H9 (cell line): ENCODE results near the gene RNGTT. TPM values are rescaled to one million over a fixed set of nuclear protein-coding genes. Genes with fewer than 3 reads are reported as not detected.

Experiments
- DNase-seq: peaks from one replicate; pipeline ENCODE4 v3.0.0-alpha.2; 2017
- H2AFZ ChIP-seq: one replicate; pipeline ENCODE4 v1.6.1; 2013; ENCODE audit warnings: mild to moderate bottlenecking, low read length, control low read depth, moderate library complexity
- H2AK5ac ChIP-seq: 2 replicates; pipeline ENCODE4 v1.6.1; 2013; ENCODE audit warnings: low read length, control low read depth, mixed read lengths; ENCODE audit not compliant: insufficient read length
- H2BK120ac ChIP-seq: one replicate; pipeline ENCODE4 v1.6.1; 2013; ENCODE audit warnings: low read depth, mild to moderate bottlenecking, low read length, control low read depth, inconsistent platforms; ENCODE audit not compliant: poor library complexity, severe bottlenecking
- H2BK12ac ChIP-seq: 2 replicates; pipeline ENCODE4 v1.6.1; 2013; ENCODE audit warnings: low read length, control low read depth, mixed read lengths, low read depth; ENCODE audit not compliant: insufficient read length
- H2BK15ac ChIP-seq: 2 replicates; pipeline ENCODE4 v1.6.1; 2013; ENCODE audit warnings: low read depth, low read length, control low read depth
- H2BK20ac ChIP-seq: one replicate; pipeline ENCODE4 v1.6.1; 2013; ENCODE audit warnings: low read depth, mild to moderate bottlenecking, low read length, control low read depth, inconsistent platforms; ENCODE audit not compliant: poor library complexity, severe bottlenecking
- H2BK5ac ChIP-seq: 2 replicates; pipeline ENCODE4 v1.6.1; 2013; ENCODE audit warnings: low read length, control low read depth, mixed read lengths; ENCODE audit not compliant: insufficient read length
- H3K14ac ChIP-seq: 2 replicates; pipeline ENCODE4 v1.6.1; 2013; ENCODE audit warnings: low read length, control low read depth; ENCODE audit not compliant: insufficient read depth
- H3K18ac ChIP-seq: 2 replicates; pipeline ENCODE4 v1.6.1; 2013; ENCODE audit warnings: low read depth, mild to moderate bottlenecking, mixed read lengths, low read length, control low read depth; ENCODE audit not compliant: insufficient read length
- H3K23ac ChIP-seq: 2 replicates; pipeline ENCODE4 v1.6.1; 2013; ENCODE audit warnings: low read length, control low read depth, mixed read lengths, low read depth; ENCODE audit not compliant: insufficient read length
- H3K23me2 ChIP-seq: 2 replicates; pipeline ENCODE4 v1.6.1; 2013; ENCODE audit warnings: low read depth, mild to moderate bottlenecking, mixed read lengths, low read length, control low read depth; ENCODE audit not compliant: insufficient read length, poor library complexity, severe bottlenecking
- H3K27ac ChIP-seq: 2 replicates; pipeline ENCODE4 v1.5.1; 2013; ENCODE audit warnings: low read length, control low read depth, mixed read lengths, low read depth; ENCODE audit not compliant: insufficient read length
- H3K27me3 ChIP-seq: 2 replicates; pipeline ENCODE4 v1.6.1; 2013; ENCODE audit warnings: low read length, control low read depth, inconsistent platforms; ENCODE audit not compliant: insufficient read depth
- H3K4ac ChIP-seq: 2 replicates; pipeline ENCODE4 v1.6.1; 2013; ENCODE audit warnings: low read depth, mild to moderate bottlenecking, control low read depth, inconsistent platforms, low read length, moderate library complexity
- H3K4me1 ChIP-seq: 2 replicates; pipeline ENCODE4 v1.6.1; 2013; ENCODE audit warnings: low read length, control low read depth, inconsistent platforms; ENCODE audit not compliant: insufficient read depth
- H3K4me2 ChIP-seq: 2 replicates; pipeline ENCODE4 v1.6.1; 2013; ENCODE audit warnings: low read length, control low read depth, mixed read lengths; ENCODE audit not compliant: insufficient read length, insufficient read depth
- H3K56ac ChIP-seq: 2 replicates; pipeline ENCODE4 v1.6.1; 2013; ENCODE audit warnings: low read depth, mild to moderate bottlenecking, mixed read lengths, low read length, control low read depth; ENCODE audit not compliant: insufficient read length
- H3K79me1 ChIP-seq: 2 replicates; pipeline ENCODE4 v1.6.1; 2013; ENCODE audit warnings: low read depth, mild to moderate bottlenecking, moderate library complexity, low read length, control low read depth, inconsistent platforms; ENCODE audit not compliant: insufficient read depth, poor library complexity, severe bottlenecking
- H3K79me2 ChIP-seq: 2 replicates; pipeline ENCODE4 v1.6.1; 2013; ENCODE audit warnings: low read length, control low read depth, inconsistent platforms; ENCODE audit not compliant: insufficient read depth
- H3K9ac ChIP-seq: 2 replicates; pipeline ENCODE4 v1.6.1; 2013; ENCODE audit warnings: low read length, control low read depth, mixed read lengths; ENCODE audit not compliant: insufficient read length; ENCODE audit errors: extremely low read depth
- H3K9me3 ChIP-seq: one replicate; pipeline ENCODE4 v1.6.1; 2013; ENCODE audit warnings: low read depth, low read length, inconsistent platforms; ENCODE audit not compliant: control insufficient read depth
- H3T11ph ChIP-seq: one replicate; pipeline ENCODE4 v1.6.1; 2013; ENCODE audit warnings: mild to moderate bottlenecking, low read length, control low read depth, inconsistent platforms
- H4K20me1 ChIP-seq: one replicate; pipeline ENCODE4 v1.6.1; 2013; ENCODE audit not compliant: control insufficient read depth, insufficient read length, insufficient read depth
- H4K5ac ChIP-seq: 2 replicates; pipeline ENCODE4 v1.6.1; 2013; ENCODE audit warnings: low read depth, mild to moderate bottlenecking, mixed read lengths, low read length, control low read depth; ENCODE audit not compliant: insufficient read length
- H4K8ac ChIP-seq: replicated peaks from 2 replicates; pipeline ENCODE4 v1.6.1; 2013; ENCODE audit warnings: low read length, control low read depth, mixed read lengths, low read depth; ENCODE audit not compliant: insufficient read length
- H4K91ac ChIP-seq: 2 replicates; pipeline ENCODE4 v1.6.1; 2013; ENCODE audit warnings: low read depth, mild to moderate bottlenecking, moderate library complexity, mixed read lengths, low read length, control low read depth; ENCODE audit not compliant: insufficient read length
- H3K27ac Mint-ChIP-seq, 3 experiments: 2 replicates in 2 of 3; 3 replicates in 1 of 3; pipeline ENCODE4 v1.8.0; 2020 to 2021; ENCODE audit warnings: mixed read lengths in 3 of 3, mild to moderate bottlenecking in 1 of 3, moderate library complexity in 1 of 3
- H3K27me3 Mint-ChIP-seq: 2 replicates; pipeline ENCODE4 v1.8.0; 2021; ENCODE audit warnings: low read depth, mild to moderate bottlenecking, moderate library complexity, mixed read lengths
- H3K36me3 Mint-ChIP-seq, 3 experiments: 2 replicates in 2 of 3; 3 replicates in 1 of 3; pipeline ENCODE4 v1.8.0; 2020 to 2021; ENCODE audit warnings: low read depth in 3 of 3, mixed read lengths in 3 of 3; ENCODE audit not compliant: insufficient read depth in 1 of 3
- H3K4me1 Mint-ChIP-seq, 2 experiments: 2 replicates each; pipeline ENCODE4 v1.8.0; 2020; ENCODE audit warnings: mixed read lengths in 2 of 2
- H3K4me3 Mint-ChIP-seq, 2 experiments: 2 replicates in 1 of 2; 3 replicates in 1 of 2; pipeline ENCODE4 v1.8.0; 2020 to 2021; ENCODE audit warnings: mild to moderate bottlenecking in 2 of 2, mixed read lengths in 2 of 2, moderate library complexity in 1 of 2
- H3K9me3 Mint-ChIP-seq, 2 experiments: 2 replicates in 1 of 2; 3 replicates in 1 of 2; pipeline ENCODE4 v1.8.0; 2020; ENCODE audit warnings: mild to moderate bottlenecking in 2 of 2, mixed read lengths in 2 of 2, moderate library complexity in 1 of 2
- CTCF ChIP-seq: fragments of 200-600 bp; sonication (generic); conservative IDR thresholded peaks from 3 replicates; pipeline ENCODE4 v1.8.0; 2021; ENCODE audit warnings: antibody characterized with exemption, mild to moderate bottlenecking
- WGBS: extraction: QIAGEN DNeasy Blood & Tissue Kit; methylation state at CpG from one replicate; pipeline ENCODE4 v1.1.7; 2013; ENCODE audit warnings: missing lambda C conversion rate, low lambda C conversion rate, mixed read lengths; ENCODE audit not compliant: insufficient read length; ENCODE audit errors: extremely low coverage; 5-methylcytosine and 5-hydroxymethylcytosine counted together
- total RNA-seq: library from RNA; stranded (reverse); gene quantifications from 2 replicates; pipeline ENCODE4 v1.2.1, GENCODE V29; 2021

Gene RNGTT
- total RNA-seq, 1 experiment from 2014 or later, result 20.5 TPM

GRCh38 chr6:88919032-88919431 lies 44.4 kb downstream of the RNGTT start:
- Mint-ChIP-seq H3K4me1 (peaks cover 9 to 10% of the 10 kb centered on the region in 2 experiments), H3K9me3 (no peaks in the 10 kb centered on the region), H3K27me3 (no peaks in the 10 kb centered on the region), H3K27ac (no peak overlapping the region), H3K4me3 (no peak overlapping the region), H3K36me3 (peaks cover 9 to 15% (median 13%) of the 10 kb centered on the region in 3 experiments; a peak in 6 of 7 replicates)
- Histone ChIP-seq H2AFZ (no peak overlapping the region), H3K4me2 (no peak overlapping the region), H3K18ac (no peak overlapping the region), H3K56ac (no peak overlapping the region), H4K5ac (no peak overlapping the region), H3K9me3 (no peaks in the 10 kb centered on the region), H4K8ac (no peak overlapping the region), H2BK20ac (no peak overlapping the region), H3K23me2 (no peaks in the 10 kb centered on the region), H4K91ac (no peak overlapping the region), H3K23ac (no peak overlapping the region), H2BK12ac (no peak overlapping the region), H3K79me1 (peaks cover 3% of the 10 kb centered on the region), H2BK120ac (no peak overlapping the region), H3T11ph (no peak overlapping the region), H2AK5ac (no peak overlapping the region), H3K4me1 (no peaks in the 10 kb centered on the region; the same call in 1 of the 2 replicates), H3K9ac (no peak overlapping the region), H4K20me1 (no peaks in the 10 kb centered on the region), H3K27ac (no peak overlapping the region), H2BK15ac (no peak overlapping the region), H3K4ac (no peak overlapping the region), H3K27me3 (no peaks in the 10 kb centered on the region), H3K14ac (no peak overlapping the region), H3K79me2 (no peaks in the 10 kb centered on the region; the same call in 1 of the 2 replicates), H2BK5ac (no peak overlapping the region)
- WGBS, result no CpG with 5 or more reads among the region's 1 CpG
- no peak for DNase-seq
- peak; percentile 52 for TF ChIP-seq CTCF
